HG03095 (cell line): ENCODE results near the gene MGAT2.
A peak's percentile ranks its signal among the peaks of the same experiment; 100 is the strongest.
"Not testable (repeated sequence)": the region's sequence is repeated elsewhere in the genome, so short reads cannot be mapped to it uniquely, and the experiment has no call there.

ENCODE experiments used
- ATAC-seq: cut with Tn5 transposase; IDR thresholded peaks from one replicate; pipeline ENCODE4 v1.9.1; 2021; ENCODE audit warnings: moderate library complexity; ENCODE audit not compliant: unreplicated experiment

The MGAT2 gene

DNA sequence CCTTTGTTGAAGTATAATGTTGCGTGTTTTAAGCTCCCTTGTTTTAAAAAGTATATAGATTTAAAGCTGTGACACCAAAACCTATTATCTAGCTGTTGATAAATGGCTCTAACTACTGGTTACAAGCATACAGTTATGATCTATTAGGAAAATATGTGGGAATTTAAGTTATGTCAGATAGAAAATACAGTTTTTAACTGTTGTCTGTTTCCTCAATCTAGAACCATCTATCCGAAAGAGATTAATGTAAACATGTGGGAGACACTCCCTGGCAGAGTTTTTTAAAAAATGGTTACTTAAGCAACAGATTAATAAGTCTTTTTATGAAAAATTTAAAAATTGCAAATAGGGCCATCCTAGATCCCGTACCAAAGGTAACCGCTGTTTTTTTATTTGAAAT lies 8.3 kb upstream of the MGAT2 start:
- ATAC-seq: no peak

DNA sequence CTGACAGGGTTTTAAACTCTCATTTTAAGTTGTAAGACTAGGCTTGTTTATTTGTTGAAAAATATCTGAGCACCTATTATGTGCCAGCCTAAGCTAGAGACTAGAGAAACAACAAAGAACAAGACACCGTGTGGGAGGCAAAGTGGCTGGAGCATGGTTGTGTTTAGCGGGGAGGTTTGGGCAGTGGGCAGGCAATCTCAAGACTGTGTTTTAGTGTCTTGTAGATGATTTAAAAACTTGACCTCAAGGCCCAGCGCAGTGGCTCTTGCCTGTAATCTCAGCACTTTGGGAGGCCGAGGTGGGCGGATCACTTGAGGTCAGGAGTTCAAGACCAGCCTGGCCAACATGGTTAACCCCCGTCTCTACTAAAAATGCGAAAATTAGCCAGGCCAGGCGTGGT lies 7.9 kb upstream of the MGAT2 start:
- ATAC-seq: no peak

DNA sequence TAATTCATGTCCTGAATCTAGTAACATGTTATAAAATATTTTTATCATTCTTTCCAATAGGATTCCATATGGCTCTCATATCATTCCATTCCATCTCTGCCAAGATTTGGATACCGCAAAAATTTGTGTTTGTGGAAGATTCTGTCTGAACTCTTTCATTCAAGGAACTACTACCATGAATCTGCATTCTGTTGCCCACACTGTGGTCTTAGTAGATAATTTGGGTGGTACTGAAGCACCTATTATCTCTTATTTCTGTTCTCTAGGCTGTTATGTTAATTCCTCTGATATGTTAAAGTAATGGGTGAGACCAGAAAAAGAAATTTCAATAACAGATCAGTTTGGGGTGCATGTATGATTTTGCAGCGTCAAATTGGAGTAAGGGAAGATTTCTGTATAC lies 6.4 kb upstream of the MGAT2 start:
- no peak for ATAC-seq

DNA sequence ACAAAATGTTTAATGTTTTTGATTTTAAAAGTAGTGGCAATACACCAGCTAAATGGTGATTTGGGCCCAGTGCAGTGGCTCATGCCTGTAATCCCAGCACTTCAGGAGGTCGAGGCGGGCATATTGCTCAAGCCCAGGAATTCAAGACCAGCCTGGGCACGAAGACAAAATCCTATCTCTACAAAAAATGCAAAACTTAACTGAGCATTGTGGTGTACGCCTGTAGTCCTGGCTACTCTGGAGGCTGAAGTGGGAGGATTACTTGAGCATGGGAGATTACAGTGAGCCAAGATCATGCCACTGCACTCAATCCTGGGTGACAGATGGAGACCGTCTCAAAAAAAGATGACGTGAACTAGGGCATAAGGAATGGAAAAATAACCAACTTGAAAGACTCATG lies 4.8 kb upstream of the MGAT2 start:
- no peak for ATAC-seq

DNA sequence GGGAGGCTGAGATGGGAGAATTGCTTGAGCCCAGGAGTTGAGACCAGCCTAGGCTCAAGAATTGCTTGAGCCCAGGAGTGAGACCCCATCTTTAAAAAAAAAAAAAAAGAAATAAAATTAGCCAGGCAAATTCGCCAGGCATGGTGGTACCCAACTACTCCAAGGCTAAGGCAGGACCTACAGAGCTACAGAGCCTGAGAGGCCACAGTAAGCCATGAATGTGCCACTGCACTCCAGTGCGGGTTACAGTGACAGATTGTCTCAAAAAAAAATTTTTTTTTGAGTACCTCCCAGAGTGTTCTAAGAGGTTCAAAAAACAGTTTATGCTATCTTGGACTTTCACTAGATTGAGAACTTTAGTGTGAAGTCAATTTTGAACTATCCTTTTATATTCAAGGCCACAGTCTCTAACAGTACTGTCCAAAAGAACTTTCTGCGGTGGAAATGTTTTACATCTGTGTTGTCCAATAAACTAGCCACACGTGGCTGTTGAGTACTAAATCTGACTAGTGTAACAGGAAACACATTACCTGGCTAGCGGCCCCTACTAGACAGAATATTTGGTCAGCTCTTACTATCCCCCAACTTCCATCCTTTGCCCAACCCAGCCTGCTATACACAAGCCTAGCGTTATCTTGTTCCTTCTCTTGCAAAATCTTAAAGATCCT lies 2.6 kb upstream of the MGAT2 start:
- no peak for ATAC-seq

DNA sequence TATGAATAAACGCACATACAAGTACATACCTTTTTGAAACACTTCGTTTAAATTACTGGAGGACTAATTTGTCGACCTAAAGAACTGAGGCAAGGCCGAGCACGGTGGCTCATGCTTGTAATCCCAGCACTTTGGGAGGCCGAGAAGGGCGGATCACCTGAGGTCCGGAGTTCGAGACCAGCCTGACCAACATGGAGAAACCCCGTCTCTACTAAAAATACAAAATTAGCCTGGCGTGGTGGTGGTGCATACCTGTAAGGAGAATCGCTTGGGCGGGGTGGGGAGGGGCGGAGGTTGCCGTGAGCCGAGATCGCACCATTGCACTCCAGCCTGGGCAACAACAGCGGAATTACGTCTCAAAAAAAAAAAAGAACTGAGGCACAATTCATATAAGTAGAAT lies 1.3 kb upstream of the MGAT2 start:
- not testable (repeated sequence) for ATAC-seq

DNA sequence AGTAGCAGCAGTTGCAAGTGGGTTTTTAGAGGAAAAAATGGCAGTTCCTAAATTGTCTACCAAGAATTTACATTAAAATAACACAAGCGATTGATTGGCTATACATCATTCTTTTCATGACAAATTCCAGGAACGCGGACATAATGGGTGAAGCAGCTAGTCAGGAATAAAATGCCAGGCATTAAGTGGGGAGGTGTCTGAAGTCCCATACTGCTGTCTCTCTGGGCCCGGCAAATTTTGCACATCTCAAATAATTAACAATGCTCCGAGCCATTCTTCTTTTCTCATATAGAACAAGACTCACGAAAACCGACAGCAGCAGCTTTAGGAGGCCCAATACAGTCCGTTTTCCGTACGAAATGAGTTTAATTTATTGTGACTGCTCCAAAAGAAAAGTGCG lies 869 bp upstream of the MGAT2 start:
- ATAC-seq: no peak

DNA sequence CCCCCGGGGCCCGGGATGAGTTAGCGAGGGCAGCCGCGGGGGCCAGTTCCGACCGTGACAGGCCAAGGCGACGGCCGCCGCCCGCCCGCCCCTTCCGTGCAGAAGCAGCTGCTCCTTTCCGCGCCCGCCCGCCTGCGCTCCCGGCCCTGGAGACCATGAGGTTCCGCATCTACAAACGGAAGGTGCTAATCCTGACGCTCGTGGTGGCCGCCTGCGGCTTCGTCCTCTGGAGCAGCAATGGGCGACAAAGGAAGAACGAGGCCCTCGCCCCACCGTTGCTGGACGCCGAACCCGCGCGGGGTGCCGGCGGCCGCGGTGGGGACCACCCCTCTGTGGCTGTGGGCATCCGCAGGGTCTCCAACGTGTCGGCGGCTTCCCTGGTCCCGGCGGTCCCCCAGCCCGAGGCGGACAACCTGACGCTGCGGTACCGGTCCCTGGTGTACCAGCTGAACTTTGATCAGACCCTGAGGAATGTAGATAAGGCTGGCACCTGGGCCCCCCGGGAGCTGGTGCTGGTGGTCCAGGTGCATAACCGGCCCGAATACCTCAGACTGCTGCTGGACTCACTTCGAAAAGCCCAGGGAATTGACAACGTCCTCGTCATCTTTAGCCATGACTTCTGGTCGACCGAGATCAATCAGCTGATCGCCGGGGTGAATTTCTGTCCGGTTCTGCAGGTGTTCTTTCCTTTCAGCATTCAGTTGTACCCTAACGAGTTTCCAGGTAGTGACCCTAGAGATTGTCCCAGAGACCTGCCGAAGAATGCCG lies 699 bp downstream of the MGAT2 start:
- peak; percentile 24 for ATAC-seq

DNA sequence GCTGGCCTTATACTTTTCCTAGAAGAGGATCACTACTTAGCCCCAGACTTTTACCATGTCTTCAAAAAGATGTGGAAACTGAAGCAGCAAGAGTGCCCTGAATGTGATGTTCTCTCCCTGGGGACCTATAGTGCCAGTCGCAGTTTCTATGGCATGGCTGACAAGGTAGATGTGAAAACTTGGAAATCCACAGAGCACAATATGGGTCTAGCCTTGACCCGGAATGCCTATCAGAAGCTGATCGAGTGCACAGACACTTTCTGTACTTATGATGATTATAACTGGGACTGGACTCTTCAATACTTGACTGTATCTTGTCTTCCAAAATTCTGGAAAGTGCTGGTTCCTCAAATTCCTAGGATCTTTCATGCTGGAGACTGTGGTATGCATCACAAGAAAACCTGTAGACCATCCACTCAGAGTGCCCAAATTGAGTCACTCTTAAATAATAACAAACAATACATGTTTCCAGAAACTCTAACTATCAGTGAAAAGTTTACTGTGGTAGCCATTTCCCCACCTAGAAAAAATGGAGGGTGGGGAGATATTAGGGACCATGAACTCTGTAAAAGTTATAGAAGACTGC lies 1.5 kb downstream of the MGAT2 start:
- no peak for ATAC-seq

DNA sequence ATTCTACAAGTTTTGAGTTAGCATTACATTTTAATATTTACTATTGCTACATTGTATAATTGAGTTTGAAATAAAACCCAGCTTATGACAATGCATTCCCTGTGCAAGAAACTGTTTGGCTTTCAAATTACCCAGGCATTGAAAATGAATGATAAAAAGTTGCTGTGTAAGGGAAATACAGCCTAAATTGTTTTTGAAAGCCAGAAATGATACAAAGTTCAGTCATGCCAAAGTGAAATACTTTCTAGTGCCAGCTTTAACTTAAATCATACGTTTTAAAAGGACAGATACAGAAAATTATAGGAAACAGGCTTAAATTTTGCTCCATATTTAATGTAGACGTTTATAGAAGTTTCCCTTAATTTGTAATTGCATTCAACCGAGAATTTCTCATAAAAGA lies 2.8 kb downstream of the MGAT2 start:
- no peak for ATAC-seq

DNA sequence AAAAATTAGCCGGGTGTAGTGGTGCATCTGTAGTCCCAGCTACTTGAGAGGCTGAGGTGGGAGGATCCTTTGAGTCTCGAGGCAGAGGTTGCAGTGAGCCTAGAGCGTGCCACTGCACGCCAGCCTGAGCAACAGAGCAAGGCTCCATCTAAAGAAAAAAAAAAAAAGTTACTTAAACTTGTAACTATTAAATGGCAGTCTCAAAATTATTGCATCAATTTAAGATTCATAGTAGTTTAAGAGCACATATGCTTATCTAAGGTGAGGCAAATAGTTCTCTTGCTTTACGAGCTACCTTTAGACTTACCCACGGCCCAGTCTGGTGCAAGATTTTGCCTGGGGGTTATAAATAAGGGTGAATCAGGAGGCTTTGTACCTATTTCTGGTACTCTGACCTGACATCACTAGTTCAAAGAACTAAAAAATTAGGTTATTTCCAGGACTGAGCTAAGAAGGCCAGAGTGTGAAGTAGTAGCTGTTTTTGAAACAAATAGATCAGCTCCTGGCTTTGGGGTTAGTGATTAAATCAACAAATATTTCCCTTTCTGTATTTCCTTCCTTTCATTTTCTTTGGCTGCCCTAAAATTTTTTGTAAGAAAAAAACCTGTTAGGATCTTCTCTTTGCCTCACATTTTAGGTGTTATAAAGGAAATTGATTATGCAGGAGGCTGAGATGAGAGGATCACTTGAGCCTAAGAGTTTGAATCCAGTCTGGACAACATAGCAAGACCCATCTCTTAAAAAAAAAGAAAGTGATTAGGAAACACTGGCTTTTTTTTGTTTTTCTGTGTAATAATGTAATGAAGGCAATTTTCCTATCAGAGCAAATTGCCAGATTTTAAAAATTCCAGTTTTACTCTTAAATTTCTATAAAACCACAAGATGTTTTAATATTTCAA lies 3.6 kb downstream of the MGAT2 start:
- ATAC-seq: no peak

DNA sequence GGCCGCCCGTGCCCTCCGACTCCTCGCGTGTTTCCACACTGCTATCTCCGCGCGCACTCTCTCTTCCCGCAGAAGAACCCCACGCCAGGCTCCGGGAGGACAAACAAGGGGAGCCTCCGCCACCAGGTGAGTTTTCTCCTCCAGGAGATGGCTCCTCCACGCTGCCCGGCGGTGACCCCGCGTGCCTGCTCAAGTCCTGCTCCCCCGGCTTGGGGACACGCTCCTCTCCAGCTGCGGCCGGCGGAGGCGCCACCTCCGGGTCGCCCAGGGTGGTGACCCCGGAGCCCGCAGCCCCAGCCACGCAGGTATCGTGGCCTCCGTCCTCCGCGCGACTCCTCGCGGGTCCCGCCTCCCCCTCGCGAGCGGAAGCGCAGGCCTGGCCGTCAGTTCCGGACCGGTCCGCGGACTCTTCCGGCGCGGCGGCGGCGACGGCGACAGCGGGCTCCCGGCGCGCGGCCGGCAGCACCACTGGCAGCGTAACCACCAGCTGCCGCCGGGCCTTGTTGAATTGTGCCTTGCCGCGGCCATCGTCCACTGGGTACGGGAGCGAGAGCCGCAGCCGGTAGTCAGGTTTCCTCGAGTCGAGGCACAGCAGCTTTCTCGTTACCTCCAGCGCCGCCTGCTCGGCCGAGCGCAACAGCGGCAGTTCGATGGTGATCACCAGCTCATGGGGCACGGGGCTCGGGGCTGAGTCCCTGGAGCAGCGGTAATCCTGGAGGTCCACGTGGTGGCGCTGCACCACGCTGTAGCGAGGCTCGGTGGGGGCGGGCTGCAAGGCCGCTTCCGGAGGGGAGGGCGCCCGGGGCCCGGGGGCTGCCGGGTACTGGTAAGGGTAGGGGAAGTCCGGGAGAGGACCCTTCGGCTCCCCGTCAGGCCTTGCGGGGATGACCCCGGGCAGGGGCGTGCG lies 13.3 kb downstream of the MGAT2 start:
- peak; percentile 77 for ATAC-seq

DNA sequence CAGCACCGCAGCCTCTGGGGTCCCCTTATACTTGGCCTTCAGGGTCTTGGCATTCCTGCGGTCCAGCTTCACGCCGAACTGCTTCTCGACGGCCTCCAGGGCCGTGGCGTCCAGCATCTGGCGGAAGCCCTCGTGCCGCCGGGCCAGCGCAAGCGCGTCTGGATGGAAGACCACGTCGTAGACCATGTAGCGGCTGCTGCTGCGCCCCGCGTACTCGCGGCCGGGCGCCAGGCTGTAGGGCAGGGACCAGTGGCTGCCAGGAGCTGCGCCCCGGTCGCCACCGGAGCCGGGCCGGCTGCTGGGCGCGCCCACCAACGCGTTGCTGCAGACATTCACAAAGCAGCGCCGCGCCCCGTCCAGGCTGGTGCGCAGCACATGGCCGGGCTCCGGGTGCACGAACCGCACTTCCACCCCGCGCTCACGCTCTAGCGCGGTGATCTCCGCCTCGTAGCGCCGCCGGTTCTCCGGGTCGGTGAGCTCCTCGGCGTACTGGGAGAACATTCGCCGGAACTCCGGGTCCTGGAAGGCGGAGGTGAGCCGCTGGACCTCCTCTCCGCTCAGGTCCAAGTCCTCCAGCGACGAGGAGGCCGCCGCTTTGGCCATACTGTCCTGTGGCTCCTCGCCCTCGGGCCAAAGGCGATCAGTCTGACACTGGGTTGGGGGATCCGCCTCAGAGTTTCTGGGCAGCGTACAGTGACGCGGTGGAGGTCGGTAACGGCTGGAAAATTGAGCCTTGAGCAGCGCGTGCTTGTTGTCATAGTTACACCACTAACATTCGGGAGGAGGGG lies 14.1 kb downstream of the MGAT2 start, which contains the start of gene DNAAF2:
DNAAF2 (minus strand) TSS at position 698 of the 788 bp plus-strand sequence; CDS start at position 603, 95 bp downstream.
- ATAC-seq: peak; percentile 23

DNA sequence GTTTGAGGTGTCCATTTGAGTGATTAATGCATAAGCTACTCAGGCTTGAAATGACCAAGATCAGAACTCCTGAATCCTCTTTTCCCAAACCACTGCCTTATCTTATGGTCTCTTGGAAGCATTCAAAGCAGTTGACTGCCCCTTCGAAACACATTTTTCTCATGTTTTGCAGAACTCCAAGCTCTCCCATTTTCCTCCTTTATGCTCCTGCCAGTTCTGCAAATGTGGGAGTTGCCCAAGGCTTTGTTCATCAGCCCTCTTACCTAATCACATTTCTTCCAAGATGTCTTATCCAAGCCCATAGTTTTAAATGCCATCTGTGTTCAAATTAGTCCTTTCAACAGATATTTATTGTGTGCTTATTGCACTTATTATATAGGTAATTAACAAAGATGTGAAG lies 16.3 kb downstream of the MGAT2 start:
- ATAC-seq: no peak

DNA sequence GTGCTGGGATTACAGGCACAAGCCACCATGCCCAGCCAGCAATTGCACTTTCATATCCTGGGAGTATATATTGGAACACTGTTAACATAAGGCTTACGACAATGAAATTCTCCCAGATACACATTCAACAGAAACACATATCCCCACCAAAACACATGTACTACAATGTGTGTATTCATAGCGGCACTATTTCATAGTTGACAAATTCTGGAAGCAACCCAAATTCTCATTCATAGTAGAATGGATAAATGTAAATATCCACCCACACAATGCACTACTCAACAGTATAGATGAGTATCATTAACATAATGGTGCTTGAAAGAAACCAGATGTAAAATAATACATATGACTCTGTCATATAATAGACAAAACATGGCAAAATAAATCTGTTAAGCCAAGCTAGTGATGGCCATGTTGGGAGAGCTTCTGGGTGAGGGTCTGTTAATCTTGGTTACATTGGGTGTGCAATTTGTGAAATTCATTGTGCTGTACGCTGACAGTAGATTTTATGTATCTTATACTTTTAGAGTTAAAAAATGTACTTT lies 17.0 kb downstream of the MGAT2 start:
- no peak for ATAC-seq

DNA sequence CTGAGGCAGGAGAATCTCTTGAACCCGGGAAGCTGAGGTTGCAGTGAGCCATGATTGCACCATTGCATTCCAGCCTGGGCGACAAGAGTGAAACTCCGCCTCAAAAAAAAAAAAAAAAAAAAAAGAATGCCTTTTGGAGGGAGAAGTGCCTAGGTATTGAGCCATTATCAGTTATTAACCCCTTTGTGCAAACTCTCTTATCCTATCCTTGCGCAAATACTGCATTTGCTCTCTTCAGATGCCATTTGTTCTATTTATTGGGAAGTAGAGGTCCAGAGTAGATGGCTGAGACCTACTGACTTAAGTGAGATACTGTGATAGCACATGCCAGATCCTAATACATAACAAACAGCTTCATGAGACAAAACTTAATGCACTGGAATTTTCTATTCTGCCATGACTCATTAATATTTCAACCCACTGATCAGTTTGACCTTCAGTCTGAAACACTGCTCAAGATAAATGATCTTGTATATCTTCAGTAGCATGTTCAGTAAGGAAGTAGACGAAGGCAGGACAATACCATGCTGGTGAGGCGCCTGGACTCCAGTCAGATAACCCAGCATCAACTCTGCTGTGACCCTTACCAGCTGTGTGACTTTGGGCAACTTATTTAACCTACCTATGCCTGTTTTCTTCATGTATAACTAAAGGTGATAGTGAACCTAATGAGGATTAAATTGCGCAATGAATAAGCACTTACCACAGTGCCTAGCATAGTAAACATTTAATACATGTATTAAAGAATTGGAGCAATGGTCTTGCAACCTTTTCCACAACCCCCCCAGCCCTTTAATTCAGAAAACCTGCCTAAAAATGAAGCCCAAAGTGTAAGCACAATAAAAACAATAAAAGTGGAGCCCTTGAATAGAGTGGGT lies 20.2 kb downstream of the MGAT2 start:
- no peak for ATAC-seq

DNA sequence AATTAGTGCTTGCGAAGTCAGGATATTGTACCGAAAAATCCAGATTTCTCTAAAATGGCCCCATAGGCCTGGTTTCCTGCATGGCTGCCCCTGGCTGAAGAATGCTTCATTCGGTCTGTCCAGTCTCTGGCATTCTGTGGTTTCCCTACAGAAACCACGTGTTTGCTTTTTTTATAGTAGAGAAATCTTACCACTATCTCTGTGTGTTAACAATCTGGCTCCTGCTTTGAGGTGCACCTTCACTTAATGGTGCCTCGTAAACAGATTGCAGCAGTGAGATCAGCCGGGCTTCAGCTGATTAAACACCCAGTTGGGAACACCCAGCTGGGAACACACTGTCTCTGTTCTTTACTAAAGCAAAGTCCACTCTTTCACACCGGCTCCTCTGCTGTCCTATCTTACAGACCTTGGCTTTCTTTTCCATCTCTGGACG lies 21.1 kb downstream of the MGAT2 start:
- no peak for ATAC-seq

DNA sequence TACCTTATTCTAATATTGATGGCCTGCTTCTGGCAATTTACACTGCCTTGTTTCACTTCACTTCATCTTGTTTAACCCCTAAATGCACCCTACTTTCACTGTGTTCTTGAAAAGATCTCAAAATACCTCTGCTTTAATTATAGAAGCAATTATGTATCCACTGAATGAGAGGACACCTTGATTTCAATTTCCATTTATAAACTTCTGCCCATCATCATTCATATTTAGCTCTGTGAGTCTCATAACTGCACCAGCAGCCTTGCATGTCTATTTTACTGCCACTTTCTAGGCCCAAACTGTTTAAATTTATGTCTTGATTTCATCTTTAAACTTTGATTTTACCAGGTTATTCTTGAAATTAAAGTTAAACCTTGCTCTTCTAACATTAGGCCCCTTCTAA lies 21.6 kb downstream of the MGAT2 start:
- ATAC-seq: no peak
